Upper lobe of left lung (tissue), 4 donors: Measurements from ENCODE around the gene VSX2.

Source experiments
- EP300 ChIP-seq, 4 donors: sonication (generic); formaldehyde crosslinking; IDR thresholded peaks; one replicate each; pipeline ENCODE4 v1.5.1; 2017; ENCODE audit warnings: antibody characterized with exemption in 4 of 4, control low read depth in 2 of 4
- POLR2A ChIP-seq, 4 donors: fragments of 450-650 bp; IDR thresholded peaks; one replicate each; pipeline ENCODE4 v1.5.1; 2016 to 2017; ENCODE audit warnings: antibody characterized with exemption in 4 of 4, mild to moderate bottlenecking in 2 of 4
- POLR2AphosphoS5 ChIP-seq, 2 donors: sonication (generic); formaldehyde crosslinking; IDR thresholded peaks; one replicate each; pipeline ENCODE4 v1.5.1; 2017; ENCODE audit warnings: antibody characterized with exemption in 2 of 2
- TF ChIP-seq, protein P1 (sequence below), 6 experiments: fragments of 450-650 bp in 4 of 6; fragments of 200-600 bp in 2 of 6; sonication (generic) in 2 of 6; IDR thresholded peaks; one replicate each; pipeline ENCODE4 v1.5.1; 2016 to 2019; ENCODE audit warnings: antibody characterized with exemption in 6 of 6

DNA sequence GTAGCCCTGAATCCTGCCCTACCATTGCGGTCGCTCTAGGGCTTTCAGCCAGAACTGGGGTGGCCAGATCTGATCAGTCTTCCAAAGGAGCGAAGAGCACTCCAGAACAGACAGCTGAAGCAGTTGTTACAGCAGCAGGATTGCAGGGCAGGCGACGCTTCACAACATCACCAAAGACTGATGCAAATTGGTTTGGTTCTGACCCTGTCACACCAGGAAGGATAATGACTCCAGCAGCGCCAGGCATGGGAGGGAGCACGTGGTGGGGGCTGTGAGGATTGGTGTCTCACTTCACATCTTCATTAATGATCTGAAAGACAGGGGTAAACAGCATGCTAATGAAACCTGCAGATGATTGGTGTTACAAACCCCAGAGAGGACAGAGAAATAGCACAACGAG, 30.6 kb upstream of the VSX2 start:
- TF ChIP-seq, protein P1, sequence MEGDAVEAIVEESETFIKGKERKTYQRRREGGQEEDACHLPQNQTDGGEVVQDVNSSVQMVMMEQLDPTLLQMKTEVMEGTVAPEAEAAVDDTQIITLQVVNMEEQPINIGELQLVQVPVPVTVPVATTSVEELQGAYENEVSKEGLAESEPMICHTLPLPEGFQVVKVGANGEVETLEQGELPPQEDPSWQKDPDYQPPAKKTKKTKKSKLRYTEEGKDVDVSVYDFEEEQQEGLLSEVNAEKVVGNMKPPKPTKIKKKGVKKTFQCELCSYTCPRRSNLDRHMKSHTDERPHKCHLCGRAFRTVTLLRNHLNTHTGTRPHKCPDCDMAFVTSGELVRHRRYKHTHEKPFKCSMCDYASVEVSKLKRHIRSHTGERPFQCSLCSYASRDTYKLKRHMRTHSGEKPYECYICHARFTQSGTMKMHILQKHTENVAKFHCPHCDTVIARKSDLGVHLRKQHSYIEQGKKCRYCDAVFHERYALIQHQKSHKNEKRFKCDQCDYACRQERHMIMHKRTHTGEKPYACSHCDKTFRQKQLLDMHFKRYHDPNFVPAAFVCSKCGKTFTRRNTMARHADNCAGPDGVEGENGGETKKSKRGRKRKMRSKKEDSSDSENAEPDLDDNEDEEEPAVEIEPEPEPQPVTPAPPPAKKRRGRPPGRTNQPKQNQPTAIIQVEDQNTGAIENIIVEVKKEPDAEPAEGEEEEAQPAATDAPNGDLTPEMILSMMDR (IDR thresholded peaks at IDR 0.05): no peak
- TF ChIP-seq POLR2A (IDR thresholded peaks at IDR 0.05): no peak
- TF ChIP-seq POLR2AphosphoS5 (IDR thresholded peaks at IDR 0.05): no peak
- TF ChIP-seq EP300 (IDR thresholded peaks at IDR 0.05): no peak
